ENCODE data around the gene CKAP4. TPM values are rescaled to one million over a fixed set of nuclear protein-coding genes. Genes with fewer than 3 reads are reported as not detected.

The CKAP4 gene
- total and polyA plus RNA-seq, 10 of the 15 experiments (the other 5 are each of a cell fraction or from before 2014, with no cell fraction given), result 0.39 to 23.6 (median 11.1) TPM

GRCh38 chr12:106285982-106286381 lies 38.2 kb upstream of the CKAP4 start:
- POLR2A ChIA-PET, result no interaction called here

More at GRCh38 chr12:106285982-106286381, 38.2 kb upstream of the CKAP4 start:
- ChIA-PET CTCF (interaction anchor here (2.4 to 9.4 kb wide), 2 partner anchors 15 to 57 kb away, joined by 7 to 206 read pairs; no protein-coding TSS in a partner anchor), RAD21 (ENCODE audit: unreplicated experiment) (no interaction called here), SMC1A (ENCODE audit: uncharacterized antibody, unreplicated experiment) (interaction anchor here (1.4 to 4.7 kb wide), 2 partner anchors 9 to 59 kb away, joined by 3 to 57 read pairs; no protein-coding TSS in a partner anchor)
- BruUV-seq (replicated peaks), result no TSS peak
- in situ Hi-C loops (cut with MboI), result no loop called here
- H3K9ac ChIP-seq (ENCODE audit: control insufficient read depth, insufficient read depth, low read length), result no peak overlapping the region
- ATAC-seq, result peak; percentile 49
- no peak overlapping the region for H3K27ac ChIP-seq (ENCODE audit: control insufficient read depth, insufficient read depth)
- no peak overlapping the region for H3K4me3 ChIP-seq
- TF ChIP-seq CREM (IDR thresholded peaks at IDR 0.05; ENCODE audit: low read depth) (no peak), BCL3 (IDR thresholded peaks at IDR 0.05; ENCODE audit: borderline replicate concordance, insufficient read depth, low read depth, low read length, poor library complexity, severe bottlenecking) (no peak), ATF7 (IDR thresholded peaks at IDR 0.05; ENCODE audit: low read depth) (peak; percentile 41; the same call in 1 of the 2 replicates), WRNIP1 (IDR thresholded peaks at IDR 0.05; ENCODE audit: borderline replicate concordance, low read depth, low read length) (no peak), PAX5 (IDR thresholded peaks at IDR 0.05; ENCODE audit: borderline replicate concordance, low read depth, low read length) (no peak)
- TF ChIP-seq, protein P1, sequence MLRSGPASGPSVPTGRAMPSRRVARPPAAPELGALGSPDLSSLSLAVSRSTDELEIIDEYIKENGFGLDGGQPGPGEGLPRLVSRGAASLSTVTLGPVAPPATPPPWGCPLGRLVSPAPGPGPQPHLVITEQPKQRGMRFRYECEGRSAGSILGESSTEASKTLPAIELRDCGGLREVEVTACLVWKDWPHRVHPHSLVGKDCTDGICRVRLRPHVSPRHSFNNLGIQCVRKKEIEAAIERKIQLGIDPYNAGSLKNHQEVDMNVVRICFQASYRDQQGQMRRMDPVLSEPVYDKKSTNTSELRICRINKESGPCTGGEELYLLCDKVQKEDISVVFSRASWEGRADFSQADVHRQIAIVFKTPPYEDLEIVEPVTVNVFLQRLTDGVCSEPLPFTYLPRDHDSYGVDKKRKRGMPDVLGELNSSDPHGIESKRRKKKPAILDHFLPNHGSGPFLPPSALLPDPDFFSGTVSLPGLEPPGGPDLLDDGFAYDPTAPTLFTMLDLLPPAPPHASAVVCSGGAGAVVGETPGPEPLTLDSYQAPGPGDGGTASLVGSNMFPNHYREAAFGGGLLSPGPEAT (IDR thresholded peaks at IDR 0.05; ENCODE audit: low read depth), result no peak
- no peaks in the 10 kb centered on the region; a peak in 1 of 4 replicates for H3K27me3 ChIP-seq (replicated peaks in 1 of 2; ENCODE audit: control insufficient read depth in 2 of 2, insufficient read depth in 2 of 2, low read length in 1 of 2)
- no peak overlapping the region for H2AFZ ChIP-seq (ENCODE audit: control insufficient read depth, low read depth, low read length)
- H3K36me3 ChIP-seq (ENCODE audit: control insufficient read depth in 2 of 2, insufficient read depth in 2 of 2, low read length in 1 of 2), result no peaks in the 10 kb centered on the region
- no peak for FAIRE-seq
- no peak for DNase-seq (ENCODE audit: low read depth, low spot score)
- 1% methylated on average over 4 of the region's 4 CpGs for WGBS (ENCODE audit: insufficient coverage, insufficient replicate concordance, low lambda C conversion rate, missing lambda C conversion rate)
- 0 out of 2 replicates have a peak overlapping the region, but pooled peaks have one; percentile 9 for H3K4me2 ChIP-seq (ENCODE audit: control insufficient read depth, insufficient read depth)
- H4K20me1 ChIP-seq (ENCODE audit: control insufficient read depth, insufficient read depth), result no peaks in the 10 kb centered on the region; the same call in 1 of the 2 replicates
- no peaks in the 10 kb centered on the region for H3K79me2 ChIP-seq (ENCODE audit: control insufficient read depth, insufficient read depth, low read length)
- intact Hi-C loops (cut with micrococcal nuclease; ENCODE audit: unreplicated experiment), result no loop called here
- peaks cover 4% of the 10 kb centered on the region; the same call in 2 of the 3 replicates for H3K9me3 ChIP-seq (replicated peaks; ENCODE audit: control insufficient read depth, insufficient read depth, low read length)
- no peaks in the 10 kb centered on the region for H3K4me1 ChIP-seq (ENCODE audit: control insufficient read depth, insufficient read depth, low read length)
